ENCODE data around the gene RIPPLY3. TPM values are rescaled to one million over a fixed set of nuclear protein-coding genes. Genes with fewer than 3 reads are reported as not detected.

RIPPLY3 gene
- total and polyA plus RNA-seq, 2 donors (not counting 3 experiments of a cell fraction or from before 2014, with no cell fraction given): 0.03 TPM; not detected in 1

DNA sequence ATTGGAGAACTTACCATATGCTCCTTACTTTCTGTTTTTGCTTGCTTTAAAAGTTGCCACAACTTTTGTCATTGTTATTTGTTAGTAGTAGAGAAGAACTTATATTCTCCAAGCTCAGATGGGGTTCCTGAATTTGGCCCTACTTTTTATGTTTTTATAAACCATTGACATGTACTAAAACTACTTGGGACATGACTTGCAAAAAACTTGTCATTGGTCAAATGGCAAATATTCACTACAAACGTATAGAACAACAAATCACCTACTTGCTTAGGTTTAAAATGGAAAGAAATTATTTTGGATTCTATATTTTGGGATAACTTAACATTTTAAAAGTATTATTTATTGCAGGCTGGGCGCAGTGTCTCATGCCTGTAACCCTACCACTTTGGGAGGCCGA is 33.7 kb downstream of the RIPPLY3 start:
- Histone ChIP-seq H4K20me1 (replicated peaks; ENCODE audit: control insufficient read depth, extremely low read depth, insufficient read depth, low read length) (no peaks in the 10 kb centered on the region), H3K9me1 (replicated peaks; ENCODE audit: control insufficient read depth, extremely low read depth, insufficient read depth, low read length) (no peaks in the 10 kb centered on the region), H3K4me3 (replicated peaks in 1 of 3; ENCODE audit: insufficient read depth in 1 of 3, low read depth in 1 of 3, low read length in 3 of 3) (no peak overlapping the region), H3K9me3 (replicated peaks; ENCODE audit: control insufficient read depth, insufficient read depth, low read length) (no peaks in the 10 kb centered on the region), H3K4me2 (ENCODE audit: insufficient read depth, low read length) (no peak overlapping the region), H3K4me1 (ENCODE audit: control insufficient read depth, extremely low read depth, insufficient read depth, low read length) (no peaks in the 10 kb centered on the region), H3K79me2 (ENCODE audit: control insufficient read depth, insufficient read depth, low read length) (no peaks in the 10 kb centered on the region), H3K36me3 (ENCODE audit: control insufficient read depth in 2 of 2, extremely low read depth in 1 of 2, insufficient read depth in 2 of 2, low read length in 2 of 2) (no peaks in the 10 kb centered on the region), H2AFZ (ENCODE audit: low read depth, low read length) (no peak overlapping the region), H3K27ac (ENCODE audit: insufficient read depth, low read depth, low read length) (no peak overlapping the region), H3K27me3 (ENCODE audit: control insufficient read depth in 2 of 2, insufficient read depth in 2 of 2, low read length in 2 of 2) (peaks cover 6% of the 10 kb centered on the region in 2 experiments), H3K9ac (replicated peaks; ENCODE audit: extremely low read depth, insufficient read depth, low read length) (no peak overlapping the region)
- no peak for FAIRE-seq
- TF ChIP-seq JUN (IDR thresholded peaks at IDR 0.05; ENCODE audit: borderline replicate concordance, insufficient read depth, insufficient read length, low read depth): no peak
- intact Hi-C loops (cut with micrococcal nuclease): no loop called here
- no TSS peak for BruUV-seq (replicated peaks)
- POLR2A ChIA-PET: no interaction called here
- CTCF ChIA-PET: interaction anchor here (1.5 to 1.8 kb wide), 2 partner anchors 15 to 30 kb away, joined by 4 to 5 read pairs; no protein-coding TSS in a partner anchor
- dilution Hi-C loops (cut with MboI; ENCODE audit: extremely low pct_ligation_motif_present, low sequenced_read_pairs): no loop called here
- no peak for DNase-seq (ENCODE audit: low read depth, low spot score)

GRCh38 chr21:37041706-37042271 is 35.3 kb downstream of the RIPPLY3 start:
- H3K9me1 ChIP-seq (replicated peaks; ENCODE audit: control insufficient read depth, extremely low read depth, insufficient read depth, low read length): no peaks in the 10 kb centered on the region
- ChIA-PET POLR2A (no interaction called here), CTCF (interaction anchor here (1.1 kb wide), 1 partner anchor 28 kb away, joined by 3 read pairs; no protein-coding TSS in a partner anchor)
- H3K4me1 ChIP-seq (ENCODE audit: control insufficient read depth, extremely low read depth, insufficient read depth, low read length): no peaks in the 10 kb centered on the region
- no peaks in the 10 kb centered on the region for H3K79me2 ChIP-seq (ENCODE audit: control insufficient read depth, insufficient read depth, low read length)
- H3K4me2 ChIP-seq (ENCODE audit: insufficient read depth, low read length): no peak overlapping the region
- FAIRE-seq (no peak), DNase-seq (ENCODE audit: low read depth, low spot score) (no peak)
- H3K27ac ChIP-seq (ENCODE audit: insufficient read depth, low read depth, low read length): no peak overlapping the region
- BruUV-seq (replicated peaks): no TSS peak
- TF ChIP-seq GATA2 (IDR thresholded peaks at IDR 0.05; ENCODE audit: insufficient read depth, insufficient read length, low read depth, low read length): no peak
- no peak for TF ChIP-seq POLR2A (IDR thresholded peaks at IDR 0.05; ENCODE audit: low read depth, low read length)
- TF ChIP-seq FOS (IDR thresholded peaks at IDR 0.05; ENCODE audit: borderline replicate concordance, insufficient read depth, low read length): no peak
- no peak for TF ChIP-seq MYC (IDR thresholded peaks at IDR 0.05; ENCODE audit: low read depth, low read length)
- TF ChIP-seq, protein P1, sequence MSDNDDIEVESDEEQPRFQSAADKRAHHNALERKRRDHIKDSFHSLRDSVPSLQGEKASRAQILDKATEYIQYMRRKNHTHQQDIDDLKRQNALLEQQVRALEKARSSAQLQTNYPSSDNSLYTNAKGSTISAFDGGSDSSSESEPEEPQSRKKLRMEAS (IDR thresholded peaks at IDR 0.05; ENCODE audit: insufficient read depth, insufficient read length): no peak
- TF ChIP-seq, protein P2, sequence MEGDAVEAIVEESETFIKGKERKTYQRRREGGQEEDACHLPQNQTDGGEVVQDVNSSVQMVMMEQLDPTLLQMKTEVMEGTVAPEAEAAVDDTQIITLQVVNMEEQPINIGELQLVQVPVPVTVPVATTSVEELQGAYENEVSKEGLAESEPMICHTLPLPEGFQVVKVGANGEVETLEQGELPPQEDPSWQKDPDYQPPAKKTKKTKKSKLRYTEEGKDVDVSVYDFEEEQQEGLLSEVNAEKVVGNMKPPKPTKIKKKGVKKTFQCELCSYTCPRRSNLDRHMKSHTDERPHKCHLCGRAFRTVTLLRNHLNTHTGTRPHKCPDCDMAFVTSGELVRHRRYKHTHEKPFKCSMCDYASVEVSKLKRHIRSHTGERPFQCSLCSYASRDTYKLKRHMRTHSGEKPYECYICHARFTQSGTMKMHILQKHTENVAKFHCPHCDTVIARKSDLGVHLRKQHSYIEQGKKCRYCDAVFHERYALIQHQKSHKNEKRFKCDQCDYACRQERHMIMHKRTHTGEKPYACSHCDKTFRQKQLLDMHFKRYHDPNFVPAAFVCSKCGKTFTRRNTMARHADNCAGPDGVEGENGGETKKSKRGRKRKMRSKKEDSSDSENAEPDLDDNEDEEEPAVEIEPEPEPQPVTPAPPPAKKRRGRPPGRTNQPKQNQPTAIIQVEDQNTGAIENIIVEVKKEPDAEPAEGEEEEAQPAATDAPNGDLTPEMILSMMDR (IDR thresholded peaks at IDR 0.05; ENCODE audit: extremely low read depth in 1 of 2, insufficient read depth in 1 of 2, low read depth in 1 of 2, low read length in 2 of 2): no peak
- TF ChIP-seq JUN (IDR thresholded peaks at IDR 0.05; ENCODE audit: borderline replicate concordance, insufficient read depth, insufficient read length, low read depth): no peak
- no peaks in the 10 kb centered on the region for H4K20me1 ChIP-seq (replicated peaks; ENCODE audit: control insufficient read depth, extremely low read depth, insufficient read depth, low read length)
- H3K27me3 ChIP-seq (ENCODE audit: control insufficient read depth in 2 of 2, insufficient read depth in 2 of 2, low read length in 2 of 2): peaks cover 6% of the 10 kb centered on the region in 2 experiments
- dilution Hi-C loops (cut with MboI; ENCODE audit: extremely low pct_ligation_motif_present, low sequenced_read_pairs) (no loop called here), intact Hi-C loops (cut with micrococcal nuclease) (no loop called here)
- H3K36me3 ChIP-seq (ENCODE audit: control insufficient read depth in 2 of 2, extremely low read depth in 1 of 2, insufficient read depth in 2 of 2, low read length in 2 of 2): no peaks in the 10 kb centered on the region
- no peak overlapping the region for H2AFZ ChIP-seq (ENCODE audit: low read depth, low read length)
- H3K9me3 ChIP-seq (replicated peaks; ENCODE audit: control insufficient read depth, insufficient read depth, low read length): no peaks in the 10 kb centered on the region
- no peak overlapping the region for H3K4me3 ChIP-seq (replicated peaks in 1 of 3; ENCODE audit: insufficient read depth in 1 of 3, low read depth in 1 of 3, low read length in 3 of 3)
- H3K9ac ChIP-seq (replicated peaks; ENCODE audit: extremely low read depth, insufficient read depth, low read length): no peak overlapping the region
